Mammary epithelial cell (primary cell): ENCODE data around the gene SEC14L5.

ENCODE experiments used
- EZH2 ChIP-seq: IDR thresholded peaks from 2 replicates; pipeline ENCODE4 v1.6.1; 2012; ENCODE audit warnings: low read length, inconsistent platforms, borderline replicate concordance
- TF ChIP-seq, protein P1 (sequence below), 2 donors: IDR thresholded peaks in 1 of 2; conservative IDR thresholded peaks in 1 of 2; 2 replicates each; pipeline ENCODE4 v1.5.1; 2011 to 2012; ENCODE audit warnings: inconsistent platforms in 2 of 2, low read length in 2 of 2, mild to moderate bottlenecking in 2 of 2, control low read depth in 1 of 2, low read depth in 1 of 2; ENCODE audit not compliant: insufficient read depth in 1 of 2; ENCODE audit errors: extremely low read depth in 1 of 2

GRCh38 chr16:5044011-5044540 lies 85.9 kb downstream of the SEC14L5 start:
- TF ChIP-seq, protein P1, sequence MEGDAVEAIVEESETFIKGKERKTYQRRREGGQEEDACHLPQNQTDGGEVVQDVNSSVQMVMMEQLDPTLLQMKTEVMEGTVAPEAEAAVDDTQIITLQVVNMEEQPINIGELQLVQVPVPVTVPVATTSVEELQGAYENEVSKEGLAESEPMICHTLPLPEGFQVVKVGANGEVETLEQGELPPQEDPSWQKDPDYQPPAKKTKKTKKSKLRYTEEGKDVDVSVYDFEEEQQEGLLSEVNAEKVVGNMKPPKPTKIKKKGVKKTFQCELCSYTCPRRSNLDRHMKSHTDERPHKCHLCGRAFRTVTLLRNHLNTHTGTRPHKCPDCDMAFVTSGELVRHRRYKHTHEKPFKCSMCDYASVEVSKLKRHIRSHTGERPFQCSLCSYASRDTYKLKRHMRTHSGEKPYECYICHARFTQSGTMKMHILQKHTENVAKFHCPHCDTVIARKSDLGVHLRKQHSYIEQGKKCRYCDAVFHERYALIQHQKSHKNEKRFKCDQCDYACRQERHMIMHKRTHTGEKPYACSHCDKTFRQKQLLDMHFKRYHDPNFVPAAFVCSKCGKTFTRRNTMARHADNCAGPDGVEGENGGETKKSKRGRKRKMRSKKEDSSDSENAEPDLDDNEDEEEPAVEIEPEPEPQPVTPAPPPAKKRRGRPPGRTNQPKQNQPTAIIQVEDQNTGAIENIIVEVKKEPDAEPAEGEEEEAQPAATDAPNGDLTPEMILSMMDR (conservative IDR thresholded peaks at IDR 0.05 in 1 of 2, IDR thresholded peaks at IDR 0.05 in 1 of 2; ENCODE audit: extremely low read depth in 1 of 2, insufficient read depth in 1 of 2, low read depth in 1 of 2, low read length in 2 of 2), result no peak
- no peak for TF ChIP-seq EZH2
